Hair follicle dermal papilla cell (primary cell): ENCODE data around the gene CCDC138. TPM values are rescaled to one million over a fixed set of nuclear protein-coding genes. Genes with fewer than 3 reads are reported as not detected.

ENCODE experiments used
- small RNA-seq: library from RNA; depleted of rRNA; stranded (forward); fragments of <200 nt; gene quantifications from one replicate; pipeline ENCODE3, GENCODE V24; 2012
- total RNA-seq: library from RNA; depleted of rRNA; stranded (reverse); fragments of >200 nt; gene quantifications from 2 replicates; pipeline ENCODE4 v1.2.3, GENCODE V29; 2012

The CCDC138 gene
- 2.6 and 4.1 TPM in 2 replicates for total RNA-seq

GRCh38 chr2:108786354-108787215, at the start of gene CCDC138:
CCDC138 (plus strand) TSS chr2:108786771; CDS start chr2:108786823, 52 bp downstream.

Small RNAs within 50 kb of the gene (small RNA-seq; reads per million reads assigned to genes)
- not detected for gene AC073415.1

Other genes starting within 250 kb of the CCDC138 start
- 65.1 and 77.2 TPM in 2 replicates for gene RANBP2, start 67.3 kb upstream of the CCDC138 start, total RNA-seq
- gene EDAR, start 202.4 kb downstream of the CCDC138 start, total RNA-seq, result not detected in 2 replicates